Measurements from ENCODE around the gene YJEFN3. TPM values are rescaled to one million over a fixed set of nuclear protein-coding genes. Genes with fewer than 3 reads are reported as not detected.

YJEFN3 gene
- total RNA-seq, 1 experiment from 2014 or later = 25.3 TPM

DNA sequence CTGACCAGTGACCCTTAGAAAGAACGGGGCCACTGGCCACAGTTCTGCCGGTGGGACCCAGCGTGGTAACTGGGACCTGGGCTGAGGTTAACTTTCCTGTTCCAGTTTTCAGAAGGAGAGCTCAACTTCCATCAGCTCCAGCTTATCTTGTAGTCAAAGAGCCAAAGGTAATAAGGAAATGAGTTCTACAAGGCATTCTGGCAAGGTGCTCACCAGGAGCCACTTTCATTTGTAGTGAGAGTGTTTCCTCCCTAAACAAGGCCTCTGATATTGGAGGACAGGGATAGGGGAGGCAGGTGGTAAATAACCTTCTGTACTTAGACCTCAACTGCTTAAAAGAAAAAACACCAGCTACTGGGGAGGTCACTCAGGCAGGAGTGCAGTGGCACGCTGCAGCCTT, 51.7 kb downstream of the YJEFN3 start:
- H3K4me1 ChIP-seq (ENCODE audit: control insufficient read depth in 1 of 2, insufficient read depth in 2 of 2, low read length in 2 of 2) = peaks cover 7 to 12% of the 10 kb centered on the region in 2 experiments; a peak in 3 of 4 replicates
- no peak overlapping the region for H3K27ac ChIP-seq (ENCODE audit: low read depth, low read length)
- ChIA-PET POLR2A (no interaction called here), CTCF (no interaction called here), RAD21 (ENCODE audit: low non-redundant PET in 1 of 2, low total read pairs in 2 of 2, uncharacterized antibody in 2 of 2, unreplicated experiment in 2 of 2) (no interaction called here)
- H3K9ac ChIP-seq (ENCODE audit: low read length) = no peak overlapping the region
- no peak for TF ChIP-seq EZH2 (IDR thresholded peaks at IDR 0.05)
- no TSS peak for BruUV-seq (replicated peaks)
- H3K9me2 ChIP-seq (ENCODE audit: insufficient read depth) = no peaks in the 10 kb centered on the region
- H4K20me1 ChIP-seq (ENCODE audit: insufficient read depth) = no peaks in the 10 kb centered on the region
- no peaks in the 10 kb centered on the region for H3K36me3 ChIP-seq (ENCODE audit: control insufficient read depth in 1 of 2, insufficient read depth in 2 of 2, low read length in 2 of 2)
- no peaks in the 10 kb centered on the region for H3K9me3 ChIP-seq (ENCODE audit: control insufficient read depth in 1 of 2, insufficient read depth in 1 of 2, low read depth in 1 of 2, low read length in 2 of 2)
- H3K27me3 ChIP-seq (ENCODE audit: insufficient read depth, low read length) = no peaks in the 10 kb centered on the region
- intact Hi-C loops (cut with micrococcal nuclease) = no loop called here
- no peak overlapping the region for H3K4me2 ChIP-seq (ENCODE audit: low read length)
- H3K79me2 ChIP-seq (ENCODE audit: insufficient read depth, low read length) = no peaks in the 10 kb centered on the region
- DNase-seq (ENCODE audit: low read depth, low spot score) (no peak), ATAC-seq (no peak)
- no peak overlapping the region for H2AFZ ChIP-seq (ENCODE audit: low read depth, low read length, poor library complexity, severe bottlenecking)
- no peak overlapping the region for H3K4me3 ChIP-seq (replicated peaks in 1 of 2; ENCODE audit: low read depth in 1 of 2, low read length in 2 of 2)

DNA sequence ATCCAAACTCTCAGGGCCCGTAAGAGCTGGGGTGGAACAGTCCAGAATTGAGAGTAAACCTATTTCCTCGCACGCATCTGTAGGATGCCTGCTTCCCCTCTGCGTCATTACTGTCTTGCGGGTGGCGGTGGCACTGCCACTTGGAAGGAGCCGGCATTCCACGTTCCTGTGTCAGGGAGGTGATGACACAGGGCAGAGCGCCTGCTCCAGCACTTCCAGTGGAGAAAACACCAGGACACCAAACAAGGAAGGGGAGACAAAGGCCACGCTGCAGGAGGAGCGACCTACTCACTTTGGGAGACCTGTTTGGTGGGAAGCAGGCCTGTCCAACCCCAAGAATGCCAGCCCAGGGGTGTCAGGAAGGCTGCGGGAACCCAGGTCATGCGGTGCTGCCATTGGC, 52.7 kb downstream of the YJEFN3 start:
- H3K9me3 ChIP-seq (ENCODE audit: control insufficient read depth in 1 of 2, insufficient read depth in 1 of 2, low read depth in 1 of 2, low read length in 2 of 2) = no peaks in the 10 kb centered on the region
- H2AFZ ChIP-seq (ENCODE audit: low read depth, low read length, poor library complexity, severe bottlenecking) = no peak overlapping the region
- H3K4me3 ChIP-seq (replicated peaks in 1 of 2; ENCODE audit: low read depth in 1 of 2, low read length in 2 of 2) = no peak overlapping the region
- ChIA-PET CTCF (no interaction called here), RAD21 (ENCODE audit: low non-redundant PET in 1 of 2, low total read pairs in 2 of 2, uncharacterized antibody in 2 of 2, unreplicated experiment in 2 of 2) (no interaction called here), POLR2A (no interaction called here)
- peaks cover 7 to 12% of the 10 kb centered on the region in 2 experiments; a peak in 3 of 4 replicates for H3K4me1 ChIP-seq (ENCODE audit: control insufficient read depth in 1 of 2, insufficient read depth in 2 of 2, low read length in 2 of 2)
- no TSS peak for BruUV-seq (replicated peaks)
- H3K9me2 ChIP-seq (ENCODE audit: insufficient read depth) = no peaks in the 10 kb centered on the region
- intact Hi-C loops (cut with micrococcal nuclease) = no loop called here
- no peak for ATAC-seq
- H3K4me2 ChIP-seq (ENCODE audit: low read length) = no peak overlapping the region
- H4K20me1 ChIP-seq (ENCODE audit: insufficient read depth) = no peaks in the 10 kb centered on the region
- H3K9ac ChIP-seq (ENCODE audit: low read length) = no peak overlapping the region
- no peak overlapping the region for H3K27ac ChIP-seq (ENCODE audit: low read depth, low read length)
- H3K36me3 ChIP-seq (ENCODE audit: control insufficient read depth in 1 of 2, insufficient read depth in 2 of 2, low read length in 2 of 2) = no peaks in the 10 kb centered on the region
- H3K79me2 ChIP-seq (ENCODE audit: insufficient read depth, low read length) = no peaks in the 10 kb centered on the region
- DNase-seq (ENCODE audit: low read depth, low spot score) = no peak
- H3K27me3 ChIP-seq (ENCODE audit: insufficient read depth, low read length) = no peaks in the 10 kb centered on the region
- TF ChIP-seq EGR1 (IDR thresholded peaks at IDR 0.05; ENCODE audit: low read depth) (no peak), JUND (IDR thresholded peaks at IDR 0.05) (no peak), POLR2AphosphoS5 (IDR thresholded peaks at IDR 0.05; ENCODE audit: low read depth, low read length) (no peak), TCF7L2 (IDR thresholded peaks at IDR 0.05; ENCODE audit: borderline replicate concordance, extremely low read depth, insufficient read depth, insufficient read length) (no peak), SIN3A (IDR thresholded peaks at IDR 0.05; ENCODE audit: low read depth) (no peak), CBX3 (IDR thresholded peaks at IDR 0.05; ENCODE audit: low read depth) (no peak)
- TF ChIP-seq, protein P1, sequence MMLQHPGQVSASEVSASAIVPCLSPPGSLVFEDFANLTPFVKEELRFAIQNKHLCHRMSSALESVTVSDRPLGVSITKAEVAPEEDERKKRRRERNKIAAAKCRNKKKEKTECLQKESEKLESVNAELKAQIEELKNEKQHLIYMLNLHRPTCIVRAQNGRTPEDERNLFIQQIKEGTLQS (IDR thresholded peaks at IDR 0.05) = no peak
